Lower leg skin (tissue), 3 donors: ENCODE results near the gene AKAP9.

ENCODE experiments used
- CTCF ChIP-seq, 3 donors: fragments of 450-650 bp; IDR thresholded peaks; one replicate each; pipeline ENCODE4 v1.5.1; 2016; ENCODE audit warnings: antibody characterized with exemption in 3 of 3, mild to moderate bottlenecking in 3 of 3, moderate library complexity in 2 of 3
- POLR2A ChIP-seq, 2 donors: fragments of 450-650 bp; IDR thresholded peaks; one replicate each; pipeline ENCODE4 v1.6.1; 2016 to 2017; ENCODE audit warnings: antibody characterized with exemption in 2 of 2, mild to moderate bottlenecking in 1 of 2, moderate library complexity in 1 of 2

GRCh38 chr7:92108821-92109220 lies 168.2 kb downstream of the AKAP9 start:
- TF ChIP-seq CTCF (IDR thresholded peaks at IDR 0.05) (no peak), POLR2A (IDR thresholded peaks at IDR 0.05) (no peak)
